ENCODE measurements around the gene MCF2L2.

The MCF2L2 gene

DNA sequence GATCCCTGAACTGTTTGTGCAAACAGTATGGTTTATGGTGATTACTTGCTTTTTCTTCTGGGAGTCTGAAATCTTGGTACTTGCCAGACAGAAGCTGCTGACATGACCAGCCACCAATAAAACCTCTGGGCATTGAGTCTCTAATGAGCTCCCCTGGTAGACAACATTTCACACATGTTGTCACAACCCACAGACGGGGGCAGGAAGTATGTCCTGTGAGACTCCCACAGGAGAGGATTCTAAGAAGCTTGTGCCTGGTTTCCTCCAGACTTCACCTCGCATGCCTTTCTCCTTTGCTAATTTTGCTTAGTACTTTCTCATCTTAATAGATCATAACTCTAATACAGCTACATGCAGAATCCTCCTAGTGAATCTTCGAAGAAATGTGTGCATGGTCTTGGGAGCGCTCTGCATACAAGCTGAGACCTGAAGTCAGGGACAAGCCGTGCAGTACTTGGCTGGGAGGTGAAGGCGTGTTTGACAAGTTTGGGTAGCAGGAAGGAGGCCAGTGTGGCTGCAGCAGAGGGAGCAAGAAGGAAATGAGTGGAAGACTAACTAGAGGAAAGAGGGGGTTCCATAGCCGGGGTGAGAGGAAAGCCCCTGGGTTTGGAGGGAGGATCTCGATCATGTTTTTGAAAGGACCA lies 126.4 kb downstream of the MCF2L2 start:
- Mint-ChIP-seq H3K9me3 (no peaks in the 10 kb centered on the region), H3K27ac (ENCODE audit: low read depth) (no peak overlapping the region), H3K4me1 (peaks cover 5% of the 10 kb centered on the region), H3K4me3 (no peak overlapping the region), H3K36me3 (ENCODE audit: insufficient read depth) (no peaks in the 10 kb centered on the region), H3K27me3 (no peaks in the 10 kb centered on the region)
- DNase-seq (ENCODE audit: low spot score in 2 of 2) (no peak), ATAC-seq (replicated peaks; ENCODE audit: extremely low read depth, poor library complexity, severe bottlenecking) (peak; percentile 42)

- DNase-seq (ENCODE audit: low spot score in 2 of 2) (no peak), ATAC-seq (replicated peaks; ENCODE audit: extremely low read depth, poor library complexity, severe bottlenecking) (no peak)
- Mint-ChIP-seq H3K9me3 (no peaks in the 10 kb centered on the region), H3K27ac (ENCODE audit: low read depth) (no peak overlapping the region), H3K4me3 (no peak overlapping the region), H3K27me3 (no peaks in the 10 kb centered on the region), H3K36me3 (ENCODE audit: insufficient read depth) (no peaks in the 10 kb centered on the region), H3K4me1 (peaks cover 5% of the 10 kb centered on the region)
These were observed 127.3 kb downstream of the MCF2L2 start for GRCh38 chr3:183300996-183301562.

- Mint-ChIP-seq H3K27ac (ENCODE audit: low read depth) (no peak overlapping the region), H3K4me3 (no peak overlapping the region)
These were observed 128.4 kb downstream of the MCF2L2 start for GRCh38 chr3:183299976-183300375.

GRCh38 chr3:183298701-183299153 lies 129.7 kb downstream of the MCF2L2 start:
- no peaks in the 10 kb centered on the region for H3K9me3 Mint-ChIP-seq
- no peak overlapping the region for H3K4me3 Mint-ChIP-seq
- no peaks in the 10 kb centered on the region for H3K27me3 Mint-ChIP-seq
- H3K36me3 Mint-ChIP-seq (ENCODE audit: insufficient read depth): no peaks in the 10 kb centered on the region
- ATAC-seq (replicated peaks; ENCODE audit: extremely low read depth, poor library complexity, severe bottlenecking) (no peak), DNase-seq (ENCODE audit: low spot score in 2 of 2) (no peak)
- H3K27ac Mint-ChIP-seq (ENCODE audit: low read depth): no peak overlapping the region
- peaks cover 5% of the 10 kb centered on the region for H3K4me1 Mint-ChIP-seq

More at GRCh38 chr3:183299976-183300375, 128.4 kb downstream of the MCF2L2 start:
- ATAC-seq (replicated peaks; ENCODE audit: extremely low read depth, poor library complexity, severe bottlenecking): no peak
- DNase-seq (ENCODE audit: low spot score in 2 of 2): no peak
- H3K36me3 Mint-ChIP-seq (ENCODE audit: insufficient read depth): no peaks in the 10 kb centered on the region
- peaks cover 5% of the 10 kb centered on the region for H3K4me1 Mint-ChIP-seq
- H3K9me3 Mint-ChIP-seq: no peaks in the 10 kb centered on the region
- no peaks in the 10 kb centered on the region for H3K27me3 Mint-ChIP-seq

GRCh38 chr3:183296944-183297343 lies 131.5 kb downstream of the MCF2L2 start:
- no peak overlapping the region for H3K4me3 Mint-ChIP-seq
- H3K9me3 Mint-ChIP-seq: no peaks in the 10 kb centered on the region
- H3K4me1 Mint-ChIP-seq: peaks cover under 1% of the 10 kb centered on the region
- H3K27ac Mint-ChIP-seq (ENCODE audit: low read depth): no peak overlapping the region
- ATAC-seq (replicated peaks; ENCODE audit: extremely low read depth, poor library complexity, severe bottlenecking): no peak
- DNase-seq (ENCODE audit: low spot score in 2 of 2): no peak
- no peaks in the 10 kb centered on the region for H3K36me3 Mint-ChIP-seq (ENCODE audit: insufficient read depth)
- H3K27me3 Mint-ChIP-seq: no peaks in the 10 kb centered on the region

GRCh38 chr3:183295211-183295610 lies 133.2 kb downstream of the MCF2L2 start:
- Mint-ChIP-seq H3K36me3 (ENCODE audit: insufficient read depth) (peaks cover 2% of the 10 kb centered on the region), H3K4me3 (no peak overlapping the region), H3K27ac (ENCODE audit: low read depth) (no peak overlapping the region), H3K4me1 (no peaks in the 10 kb centered on the region), H3K9me3 (no peaks in the 10 kb centered on the region), H3K27me3 (no peaks in the 10 kb centered on the region)
- no peak for DNase-seq (ENCODE audit: low spot score in 2 of 2)
- ATAC-seq (replicated peaks; ENCODE audit: extremely low read depth, poor library complexity, severe bottlenecking): no peak

DNA sequence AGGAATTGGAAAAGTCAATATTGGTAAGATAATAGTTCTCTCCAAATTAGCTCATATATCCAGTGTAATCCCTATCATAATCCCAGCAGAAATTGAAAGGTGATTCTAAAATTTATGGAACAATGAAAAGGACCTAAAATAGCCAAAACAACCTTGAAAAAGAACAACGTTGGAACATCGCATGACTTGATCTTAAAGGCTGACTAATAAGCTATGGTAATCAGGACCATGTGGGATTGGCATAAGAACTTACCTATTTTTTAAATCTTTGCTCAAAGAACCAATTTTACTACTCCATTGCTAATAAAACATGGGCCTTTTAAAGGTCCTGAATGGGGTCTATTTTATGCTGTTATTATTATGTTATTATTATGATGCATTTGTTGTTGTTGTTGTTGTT lies 134.5 kb downstream of the MCF2L2 start:
- Mint-ChIP-seq H3K27me3 (no peaks in the 10 kb centered on the region), H3K4me1 (no peaks in the 10 kb centered on the region), H3K9me3 (no peaks in the 10 kb centered on the region), H3K27ac (ENCODE audit: low read depth) (no peak overlapping the region), H3K36me3 (ENCODE audit: insufficient read depth) (peaks cover 2% of the 10 kb centered on the region), H3K4me3 (no peak overlapping the region)
- DNase-seq (ENCODE audit: low spot score in 2 of 2) (no peak), ATAC-seq (replicated peaks; ENCODE audit: extremely low read depth, poor library complexity, severe bottlenecking) (no peak)

GRCh38 chr3:183291497-183292031 lies 136.9 kb downstream of the MCF2L2 start:
- no peak for ATAC-seq (replicated peaks; ENCODE audit: extremely low read depth, poor library complexity, severe bottlenecking)
- Mint-ChIP-seq H3K4me3 (no peak overlapping the region), H3K9me3 (no peaks in the 10 kb centered on the region), H3K36me3 (ENCODE audit: insufficient read depth) (peaks cover 2% of the 10 kb centered on the region), H3K27me3 (no peaks in the 10 kb centered on the region), H3K4me1 (peaks cover 5% of the 10 kb centered on the region), H3K27ac (ENCODE audit: low read depth) (no peak overlapping the region)
- DNase-seq (ENCODE audit: low spot score in 2 of 2): no peak

- no peaks in the 10 kb centered on the region for H3K9me3 Mint-ChIP-seq
- no peak overlapping the region for H3K4me3 Mint-ChIP-seq
- DNase-seq (ENCODE audit: low spot score in 2 of 2): no peak
- H3K4me1 Mint-ChIP-seq: peaks cover 10% of the 10 kb centered on the region
- no peaks in the 10 kb centered on the region for H3K27me3 Mint-ChIP-seq
- no peak overlapping the region for H3K27ac Mint-ChIP-seq (ENCODE audit: low read depth)
- ATAC-seq (replicated peaks; ENCODE audit: extremely low read depth, poor library complexity, severe bottlenecking): no peak
- peaks cover 7% of the 10 kb centered on the region for H3K36me3 Mint-ChIP-seq (ENCODE audit: insufficient read depth)
These were observed 138.2 kb downstream of the MCF2L2 start for GRCh38 chr3:183290216-183290615.

DNA sequence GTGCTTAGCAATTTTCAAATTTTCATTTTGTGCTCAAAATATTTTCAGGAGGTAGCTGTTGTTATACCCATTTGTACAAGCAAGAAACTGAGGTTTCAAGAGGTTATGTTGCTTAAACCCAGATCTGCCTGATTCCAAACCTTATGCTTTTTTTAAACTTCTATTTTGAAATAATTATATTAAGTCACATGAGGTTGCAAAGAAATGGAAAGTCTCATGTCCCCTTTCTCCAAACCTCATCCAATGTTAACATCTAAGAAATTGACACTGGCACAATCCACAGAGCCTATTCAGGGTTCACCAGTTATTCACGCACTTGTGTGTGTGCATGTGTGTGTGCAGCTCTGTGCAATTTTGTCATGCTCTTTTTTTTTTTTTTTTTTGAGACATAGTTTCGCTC lies 140.3 kb downstream of the MCF2L2 start:
- Mint-ChIP-seq H3K36me3 (ENCODE audit: insufficient read depth) (peaks cover 7% of the 10 kb centered on the region), H3K27me3 (no peaks in the 10 kb centered on the region), H3K27ac (ENCODE audit: low read depth) (peak overlapping the region; percentile 41), H3K4me1 (peaks cover 15% of the 10 kb centered on the region), H3K4me3 (no peak overlapping the region), H3K9me3 (no peaks in the 10 kb centered on the region)
- ATAC-seq (replicated peaks; ENCODE audit: extremely low read depth, poor library complexity, severe bottlenecking) (no peak), DNase-seq (ENCODE audit: low spot score in 2 of 2) (no peak)

GRCh38 chr3:183287301-183287971 lies 141.0 kb downstream of the MCF2L2 start:
- ATAC-seq (replicated peaks; ENCODE audit: extremely low read depth, poor library complexity, severe bottlenecking): no peak
- no peaks in the 10 kb centered on the region for H3K9me3 Mint-ChIP-seq
- H3K4me3 Mint-ChIP-seq: no peak overlapping the region
- no peaks in the 10 kb centered on the region for H3K27me3 Mint-ChIP-seq
- H3K36me3 Mint-ChIP-seq (ENCODE audit: insufficient read depth): peaks cover 7% of the 10 kb centered on the region
- peak overlapping the region; percentile 96 for H3K27ac Mint-ChIP-seq (ENCODE audit: low read depth)
- DNase-seq (ENCODE audit: low spot score in 2 of 2): no peak
- peaks cover 15% of the 10 kb centered on the region for H3K4me1 Mint-ChIP-seq

- no peaks in the 10 kb centered on the region for H3K9me3 Mint-ChIP-seq
- DNase-seq (ENCODE audit: low spot score in 2 of 2) (peak; percentile 65 to 92), ATAC-seq (replicated peaks; ENCODE audit: extremely low read depth, poor library complexity, severe bottlenecking) (peak; percentile 95)
- H3K4me1 Mint-ChIP-seq: peaks cover 15% of the 10 kb centered on the region
- no peaks in the 10 kb centered on the region for H3K27me3 Mint-ChIP-seq
- H3K4me3 Mint-ChIP-seq: peak overlapping the region; percentile 56
- peaks cover 5% of the 10 kb centered on the region for H3K36me3 Mint-ChIP-seq (ENCODE audit: insufficient read depth)
- H3K27ac Mint-ChIP-seq (ENCODE audit: low read depth): peak overlapping the region; percentile 96
These were observed 142.5 kb downstream of the MCF2L2 start for GRCh38 chr3:183285828-183286457.

All from central memory CD8-positive, alpha-beta T cell (primary cell).